Lower lobe of right lung (tissue), 2 donors: ENCODE data around the gene QRFP. TPM values are rescaled to one million over a fixed set of nuclear protein-coding genes. Genes with fewer than 3 reads are reported as not detected.

Experiments
- ATAC-seq, 2 donors: fragments of 200-7000 bp; cut with Tn5 transposase; one replicate each; pipeline ENCODE4 v1.9.1; 2020 to 2022; ENCODE audit warnings: mild to moderate bottlenecking in 2 of 2, moderate library complexity in 2 of 2
- DNase-seq: peaks from one replicate; pipeline ENCODE4 v3.0.0-alpha.2; 2020
- H3K27ac ChIP-seq: fragments of 200-600 bp; one replicate; pipeline ENCODE4 v1.8.0; 2022
- H3K27me3 ChIP-seq: fragments of 200-600 bp; one replicate; pipeline ENCODE4 v1.8.0; 2022; ENCODE audit warnings: low read depth
- H3K36me3 ChIP-seq: fragments of 200-600 bp; one replicate; pipeline ENCODE4 v1.8.0; 2022; ENCODE audit warnings: mild to moderate bottlenecking
- H3K4me1 ChIP-seq: fragments of 200-600 bp; one replicate; pipeline ENCODE4 v1.8.0; 2022
- H3K4me3 ChIP-seq: fragments of 200-600 bp; one replicate; pipeline ENCODE4 v1.8.0; 2022; ENCODE audit warnings: mild to moderate bottlenecking
- H3K9me3 ChIP-seq: fragments of 200-600 bp; one replicate; pipeline ENCODE4 v1.8.0; 2022
- intact Hi-C: fragments of 100-400 bp; cut with DNase I; formaldehyde crosslinking; loops from one replicate; pipeline ENCODE4 v1.11.0; 2022
- total RNA-seq: library from RNA; stranded (reverse); fragmentation: NEBNext Ultra II Directional; extraction: Animal tissue kit (Norgen Biotek cat#: 25700); gene quantifications from one replicate; pipeline ENCODE4 v1.2.1, GENCODE V29; 2021
- TF ChIP-seq, protein P1 (sequence below): fragments of 200-600 bp; IDR thresholded peaks from one replicate; pipeline ENCODE4 v1.8.0; 2022; ENCODE audit warnings: antibody characterized with exemption, mild to moderate bottlenecking
- donor health status: DM: no; HTN: yes; CAD: no; lungs with severe emphysema.

The QRFP gene
- total RNA-seq, 1 donor from 2014 or later = not detected

DNA sequence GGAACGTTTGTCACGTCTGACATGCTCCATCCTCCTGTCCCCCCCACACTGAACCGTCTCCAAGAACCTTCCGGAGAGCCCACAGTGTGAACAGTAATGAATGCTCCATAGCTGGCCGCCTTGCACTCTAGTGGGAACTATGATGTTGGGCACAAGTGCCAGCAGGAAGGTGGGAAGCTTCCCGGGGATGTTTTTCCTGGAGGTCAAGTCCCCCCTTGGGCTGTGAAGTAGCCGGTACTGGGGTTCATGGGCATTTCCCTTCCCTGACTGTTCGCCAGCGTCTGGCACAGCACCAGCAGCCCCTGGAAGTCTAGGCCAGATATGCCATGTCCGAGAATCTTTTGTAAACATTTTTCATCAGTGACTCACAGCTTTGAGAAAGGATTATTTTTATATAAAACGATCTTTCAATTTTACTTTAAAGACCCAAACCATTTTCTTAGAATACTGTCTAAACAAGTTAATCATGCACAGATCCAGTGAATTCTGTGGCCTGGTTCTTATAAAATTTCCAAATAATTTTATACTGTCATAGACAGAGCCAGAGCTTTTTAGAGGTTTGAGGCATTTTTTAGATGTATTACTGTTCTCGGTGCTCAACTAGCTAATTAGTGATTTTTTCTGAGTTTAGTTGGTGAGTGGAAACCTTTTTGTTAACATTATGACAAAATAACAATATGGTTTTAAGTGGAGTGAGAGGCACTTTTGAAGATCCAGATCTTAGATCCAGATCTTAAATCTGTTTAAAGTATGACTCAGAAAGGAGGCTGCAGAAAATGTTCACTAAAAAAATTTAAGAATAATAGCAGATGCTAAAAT is 49.9 kb downstream of the QRFP start:
- ATAC-seq = peak; percentile 60 to 74
- DNase-seq = no peak
- H3K36me3 ChIP-seq = no peaks in the 10 kb centered on the region
- intact Hi-C loops = no loop called here
- no peaks in the 10 kb centered on the region for H3K9me3 ChIP-seq
- peak overlapping the region; percentile 20 for H3K4me3 ChIP-seq
- TF ChIP-seq, protein P1, sequence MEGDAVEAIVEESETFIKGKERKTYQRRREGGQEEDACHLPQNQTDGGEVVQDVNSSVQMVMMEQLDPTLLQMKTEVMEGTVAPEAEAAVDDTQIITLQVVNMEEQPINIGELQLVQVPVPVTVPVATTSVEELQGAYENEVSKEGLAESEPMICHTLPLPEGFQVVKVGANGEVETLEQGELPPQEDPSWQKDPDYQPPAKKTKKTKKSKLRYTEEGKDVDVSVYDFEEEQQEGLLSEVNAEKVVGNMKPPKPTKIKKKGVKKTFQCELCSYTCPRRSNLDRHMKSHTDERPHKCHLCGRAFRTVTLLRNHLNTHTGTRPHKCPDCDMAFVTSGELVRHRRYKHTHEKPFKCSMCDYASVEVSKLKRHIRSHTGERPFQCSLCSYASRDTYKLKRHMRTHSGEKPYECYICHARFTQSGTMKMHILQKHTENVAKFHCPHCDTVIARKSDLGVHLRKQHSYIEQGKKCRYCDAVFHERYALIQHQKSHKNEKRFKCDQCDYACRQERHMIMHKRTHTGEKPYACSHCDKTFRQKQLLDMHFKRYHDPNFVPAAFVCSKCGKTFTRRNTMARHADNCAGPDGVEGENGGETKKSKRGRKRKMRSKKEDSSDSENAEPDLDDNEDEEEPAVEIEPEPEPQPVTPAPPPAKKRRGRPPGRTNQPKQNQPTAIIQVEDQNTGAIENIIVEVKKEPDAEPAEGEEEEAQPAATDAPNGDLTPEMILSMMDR = no peak
- H3K4me1 ChIP-seq = peaks cover 66% of the 10 kb centered on the region
- no peaks in the 10 kb centered on the region for H3K27me3 ChIP-seq
- peak overlapping the region; percentile 69 for H3K27ac ChIP-seq

DNA sequence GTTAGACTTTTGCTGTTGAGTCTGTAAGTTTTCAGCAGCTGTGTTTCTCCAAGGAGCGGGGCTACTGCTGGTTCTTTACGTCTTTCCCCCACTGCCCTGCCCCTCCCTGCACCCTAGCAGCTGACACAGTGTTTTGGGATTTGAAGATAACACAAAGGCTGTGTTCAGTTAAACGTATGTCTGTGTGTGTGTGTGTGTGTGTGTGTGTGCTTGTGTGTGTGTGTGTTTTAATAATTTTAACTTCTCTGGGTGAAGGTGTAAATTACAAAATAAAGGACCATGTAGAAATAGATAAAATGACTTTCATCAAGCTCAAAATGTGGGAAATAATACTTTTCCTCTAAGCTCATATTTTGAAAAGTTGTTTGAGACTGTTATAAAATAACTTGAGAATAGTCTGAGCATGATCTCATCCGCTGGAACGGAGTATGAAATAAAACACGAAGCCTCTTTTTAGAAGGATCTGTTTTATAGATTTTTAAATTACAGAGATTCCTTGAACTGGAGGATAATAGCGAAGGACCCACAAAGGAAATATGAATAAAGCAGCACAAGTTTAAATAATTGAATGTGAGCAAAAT is 50.6 kb downstream of the QRFP start:
- no peaks in the 10 kb centered on the region for H3K27me3 ChIP-seq
- H3K4me1 ChIP-seq = peaks cover 72% of the 10 kb centered on the region
- H3K27ac ChIP-seq = peak overlapping the region; percentile 69
- DNase-seq = no peak
- peak in 1 of 2 donors; percentile 25 for ATAC-seq
- peak overlapping the region; percentile 20 for H3K4me3 ChIP-seq
- intact Hi-C loops = no loop called here
- no peaks in the 10 kb centered on the region for H3K36me3 ChIP-seq
- H3K9me3 ChIP-seq = no peaks in the 10 kb centered on the region
- TF ChIP-seq, protein P1 = no peak

DNA sequence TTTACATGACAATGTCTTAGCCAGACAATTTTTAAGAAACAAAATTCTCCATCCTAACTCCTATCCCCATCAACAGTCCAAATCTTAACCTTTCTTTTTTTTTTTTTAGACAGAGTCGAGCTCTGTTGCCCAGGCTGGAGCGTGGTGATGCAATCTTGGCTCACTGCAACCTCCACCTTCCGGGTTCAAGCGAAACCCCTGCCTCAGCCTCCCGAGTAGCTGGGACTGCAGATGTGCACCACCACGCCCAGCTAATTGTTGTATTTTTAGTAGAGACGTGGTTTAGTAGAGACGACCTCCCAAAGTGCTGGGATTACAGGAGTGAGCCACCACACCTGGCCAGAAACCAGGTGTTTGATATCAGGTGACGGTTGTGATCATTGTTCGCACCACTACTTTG is 51.4 kb downstream of the QRFP start:
- Histone ChIP-seq H3K36me3 (no peaks in the 10 kb centered on the region), H3K9me3 (no peaks in the 10 kb centered on the region), H3K4me1 (peaks cover 72% of the 10 kb centered on the region), H3K27ac (no peak overlapping the region), H3K4me3 (no peak overlapping the region), H3K27me3 (no peaks in the 10 kb centered on the region)
- TF ChIP-seq, protein P1 = no peak
- DNase-seq (no peak), ATAC-seq (no peak)
- intact Hi-C loops = no loop called here

DNA sequence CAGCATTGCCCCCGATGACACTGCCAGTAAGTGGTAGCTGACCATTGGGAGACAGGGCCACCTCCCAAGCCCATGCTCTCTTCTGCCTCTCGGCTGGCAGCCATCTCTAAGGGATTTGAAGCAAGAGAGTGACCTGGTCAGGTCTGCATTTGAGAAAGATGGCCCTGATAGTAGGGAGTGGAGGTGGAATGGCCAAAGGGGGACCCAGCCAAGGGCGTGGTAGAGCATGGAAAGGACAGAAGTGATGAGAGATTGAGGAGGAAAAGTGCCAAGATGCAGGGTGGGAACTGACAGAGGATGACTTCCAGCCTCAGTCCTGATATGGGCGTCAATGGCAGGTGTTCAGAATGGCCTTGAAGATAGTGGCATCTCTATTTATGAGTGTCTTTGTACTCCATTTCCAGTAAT is 52.6 kb downstream of the QRFP start:
- TF ChIP-seq, protein P1 = no peak
- Histone ChIP-seq H3K4me1 (peaks cover 73% of the 10 kb centered on the region), H3K27ac (no peak overlapping the region), H3K36me3 (no peaks in the 10 kb centered on the region), H3K27me3 (no peaks in the 10 kb centered on the region), H3K4me3 (no peak overlapping the region), H3K9me3 (no peaks in the 10 kb centered on the region)
- DNase-seq (no peak), ATAC-seq (no peak)
- intact Hi-C loops = no loop called here

DNA sequence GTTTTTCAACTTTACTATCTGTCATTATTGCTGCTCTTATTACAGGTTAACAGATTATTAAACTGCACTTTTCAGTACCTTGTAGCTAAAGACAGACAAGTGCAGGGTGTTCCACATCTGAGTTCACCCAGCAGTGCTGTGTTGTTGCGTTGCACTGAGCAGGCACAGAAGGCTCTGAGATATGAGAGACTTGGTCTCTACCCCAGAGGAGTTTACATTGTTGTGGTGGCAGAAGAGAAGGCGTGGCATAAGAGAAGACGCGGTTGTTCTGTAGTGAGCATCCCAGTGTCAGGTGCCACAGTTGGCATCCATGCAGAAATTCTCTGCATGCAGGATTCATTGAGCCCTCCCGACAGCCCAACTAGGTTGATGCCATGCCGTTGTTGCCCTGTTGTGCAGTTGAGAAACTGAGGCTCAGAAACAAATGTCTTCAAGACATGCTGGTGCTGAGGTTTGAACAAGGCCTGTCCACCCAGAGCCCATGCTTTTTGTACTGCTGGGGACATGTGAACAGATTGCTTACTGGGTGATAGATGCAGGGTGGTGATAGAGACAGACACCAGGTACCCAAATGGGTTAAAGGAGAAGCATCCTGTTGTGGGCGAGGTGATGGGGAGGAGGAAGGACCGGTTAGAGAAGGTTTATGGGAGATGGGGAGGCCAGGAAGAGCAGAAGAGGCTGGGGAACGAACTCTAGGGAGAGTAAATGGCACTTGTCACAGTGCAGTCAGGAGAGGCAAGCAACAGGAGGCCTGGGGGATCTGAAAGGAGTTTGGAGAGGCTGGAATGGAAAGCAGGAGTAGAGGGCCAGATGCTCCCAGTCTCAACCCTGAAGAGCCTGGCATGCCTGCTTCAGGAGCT is 53.3 kb downstream of the QRFP start:
- H3K4me1 ChIP-seq = peaks cover 74% of the 10 kb centered on the region
- intact Hi-C loops = no loop called here

More for the DNA sequence above, 53.3 kb downstream of the QRFP start:
- Histone ChIP-seq H3K4me3 (no peak overlapping the region), H3K9me3 (no peaks in the 10 kb centered on the region), H3K27ac (peak overlapping the region; percentile 5), H3K36me3 (no peaks in the 10 kb centered on the region), H3K27me3 (no peaks in the 10 kb centered on the region)
- ATAC-seq (no peak), DNase-seq (no peak)
- TF ChIP-seq, protein P1 = no peak
